GM12872 (cell line): ENCODE data around the gene SMIM36.

Experiments
- CTCF ChIP-seq: IDR thresholded peaks from 3 replicates; pipeline ENCODE4 v1.5.1; 2011; ENCODE audit warnings: low read depth, mild to moderate bottlenecking, low read length, moderate library complexity; ENCODE audit not compliant: insufficient read depth

The SMIM36 gene

DNA sequence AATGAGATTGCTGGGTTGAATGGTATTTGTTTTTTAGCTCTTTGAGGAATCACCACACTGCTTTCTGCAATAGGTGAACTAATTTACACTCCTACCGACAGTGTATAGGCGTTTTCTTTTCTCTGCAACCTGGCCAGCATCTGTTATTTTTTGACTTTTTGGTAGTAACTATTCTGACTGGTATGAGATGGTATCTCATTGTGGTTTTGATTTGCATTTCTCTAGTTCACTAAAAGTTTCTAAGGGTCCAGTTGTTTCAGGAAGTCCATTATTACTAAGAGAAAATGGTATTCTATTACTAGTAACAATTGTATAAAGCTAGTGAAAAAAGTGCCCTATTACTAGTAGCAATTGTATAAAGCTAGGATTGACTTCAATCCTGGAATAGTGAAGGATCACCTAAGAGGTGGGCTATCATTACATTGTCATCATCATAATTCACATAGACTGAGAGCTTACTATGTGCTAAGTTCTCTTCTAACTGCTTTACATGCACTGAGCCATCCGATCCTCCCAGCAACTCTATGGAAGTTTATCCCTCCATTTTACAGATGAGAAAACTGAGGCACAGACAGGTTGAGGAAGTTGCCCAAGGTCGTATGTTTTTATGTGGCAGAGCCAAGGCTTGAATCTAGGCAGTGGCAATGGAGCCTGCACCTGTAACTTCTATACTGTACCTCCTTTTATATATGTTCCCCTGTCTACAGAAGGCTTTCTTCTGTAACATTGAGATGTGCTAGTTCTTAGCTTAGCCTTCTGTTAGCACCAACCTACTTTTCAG lies 13.4 kb upstream of the SMIM36 start:
- no peak for TF ChIP-seq CTCF

DNA sequence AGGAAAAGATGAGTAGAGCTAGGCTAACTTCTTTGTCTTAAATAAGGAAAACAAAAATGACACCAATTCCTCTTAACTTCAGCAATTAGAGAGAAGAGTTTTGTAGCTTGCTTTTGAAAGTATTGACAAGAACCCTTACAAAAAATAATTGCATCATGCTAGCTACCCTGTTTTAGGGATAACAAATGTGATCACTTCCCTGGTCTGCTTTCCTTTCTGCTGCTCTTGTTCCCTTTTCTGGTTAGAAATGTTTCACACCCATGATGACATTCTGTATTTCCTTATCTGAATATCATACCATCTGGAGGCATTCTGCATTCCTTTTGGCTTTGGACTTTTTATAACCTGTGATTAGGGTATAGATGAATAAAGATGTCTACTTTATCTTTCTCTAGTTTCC lies 9.9 kb upstream of the SMIM36 start:
- TF ChIP-seq CTCF, result no peak

DNA sequence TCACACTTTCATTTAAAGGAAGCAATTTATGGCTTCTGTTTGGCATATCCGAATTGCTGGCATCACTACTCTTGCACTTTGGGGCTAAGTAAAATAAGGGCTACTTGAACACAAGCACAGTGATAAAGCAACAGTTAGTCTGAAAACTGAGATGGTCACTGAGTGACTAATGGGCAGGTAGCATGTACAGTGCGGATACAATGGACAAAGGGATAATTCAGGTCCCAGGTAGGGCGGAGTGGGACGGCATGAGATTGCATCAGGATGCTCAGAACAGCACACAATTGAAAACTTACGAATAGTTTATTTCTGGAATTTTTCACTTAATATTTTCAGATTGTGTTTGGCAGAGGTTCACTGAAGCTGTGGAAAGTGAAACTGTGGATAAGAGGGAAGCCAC lies 9.2 kb upstream of the SMIM36 start:
- no peak for TF ChIP-seq CTCF

DNA sequence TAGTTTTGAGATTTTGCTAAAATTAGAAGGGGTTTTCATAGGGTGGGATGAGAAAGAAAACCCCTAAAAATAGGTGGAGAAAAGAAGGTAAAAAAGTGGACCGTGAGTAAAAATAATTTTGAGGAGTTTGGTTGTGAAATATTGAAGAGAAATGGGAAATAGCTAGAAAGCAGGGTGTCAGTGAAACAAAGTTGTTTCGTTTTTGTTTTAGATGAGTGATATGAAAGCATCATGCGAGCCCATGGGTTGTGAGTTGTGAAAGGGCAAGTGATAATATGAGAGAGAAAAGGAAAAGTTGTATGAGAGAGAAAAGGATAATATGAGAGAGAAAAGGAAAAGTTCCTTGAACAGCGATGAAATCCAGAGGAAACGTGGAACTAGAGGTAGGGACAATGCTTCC lies 7.3 kb upstream of the SMIM36 start:
- no peak for TF ChIP-seq CTCF

GRCh38 chr17:55513885-55514590 lies 2.8 kb upstream of the SMIM36 start:
- TF ChIP-seq CTCF, result peak; percentile 80

GRCh38 chr17:55500103-55500502 lies 11.1 kb downstream of the SMIM36 start:
- TF ChIP-seq CTCF, result no peak

DNA sequence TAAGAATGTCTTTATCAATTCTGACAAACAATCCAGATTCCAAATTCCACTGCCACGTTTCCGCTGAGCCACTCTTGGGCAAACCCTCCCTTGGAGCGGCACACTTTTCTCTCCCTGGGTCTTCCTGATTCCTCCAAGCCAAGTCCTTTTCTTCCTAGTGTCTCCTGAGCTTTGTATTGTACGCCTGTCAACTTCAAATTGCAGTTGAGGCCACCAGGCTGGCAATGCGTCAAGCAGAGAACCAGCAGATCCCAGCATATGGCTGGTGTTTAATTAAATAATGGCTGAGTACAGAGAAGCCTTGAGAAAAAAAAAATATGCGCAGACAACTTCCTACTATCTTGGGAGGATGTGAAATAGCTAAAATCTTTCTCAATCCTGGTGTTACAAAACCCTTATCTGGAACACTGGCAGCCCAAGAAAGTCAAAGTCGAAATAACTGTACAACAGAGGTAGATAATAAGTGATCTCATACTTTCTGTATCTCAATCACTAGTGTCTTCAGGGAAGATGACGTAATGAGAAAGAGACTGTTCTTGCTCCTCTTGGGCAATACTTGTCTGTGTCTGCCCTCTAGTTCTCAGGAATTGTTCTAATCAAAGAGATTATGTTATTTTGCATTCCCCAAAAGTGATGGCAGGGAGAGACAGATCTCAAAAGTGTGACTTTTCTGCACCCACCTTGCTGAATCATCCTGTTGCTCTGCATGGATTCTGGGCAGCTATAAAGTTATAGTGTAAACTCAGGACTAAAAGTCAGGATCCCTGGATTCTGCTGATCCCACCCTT lies 15.0 kb downstream of the SMIM36 start:
- TF ChIP-seq CTCF, result no peak
